Measurements from ENCODE around the gene TBXAS1.

TBXAS1 gene

DNA sequence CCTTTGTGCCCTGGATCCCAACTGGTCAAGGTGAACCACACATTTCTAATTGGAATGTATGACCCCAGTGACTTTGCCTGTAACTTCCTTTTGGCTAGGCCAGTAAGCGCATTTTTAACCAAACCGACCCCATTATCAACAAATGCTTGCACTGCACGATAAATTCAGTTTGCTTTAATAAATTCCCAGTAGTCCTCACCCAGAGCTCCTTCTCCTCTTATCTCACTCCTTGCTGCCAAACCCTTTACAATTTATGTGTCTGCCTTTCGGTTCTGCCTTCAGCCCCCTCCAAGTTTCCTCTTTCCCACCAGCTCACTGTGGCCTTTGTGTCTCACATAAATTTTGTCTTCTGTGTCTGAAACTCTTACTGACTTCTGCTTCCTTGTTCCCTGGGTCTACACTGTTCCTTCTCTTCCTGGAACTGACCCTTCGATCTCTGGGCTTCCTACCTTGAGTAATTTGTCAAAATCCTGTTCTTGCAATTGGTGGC is 59.0 kb downstream of the TBXAS1 start:
- H3K4me3 ChIP-seq (ENCODE audit: low read length), result no peak overlapping the region
- H3K36me3 ChIP-seq (ENCODE audit: control insufficient read depth, low read length), result no peaks in the 10 kb centered on the region
- no peak overlapping the region for H3K27ac ChIP-seq (ENCODE audit: low read depth, low read length)
- no peaks in the 10 kb centered on the region for H3F3A ChIP-seq (ENCODE audit: control insufficient read depth, insufficient read depth)
- no peaks in the 10 kb centered on the region for H3K9me2 ChIP-seq (replicated peaks; ENCODE audit: control insufficient read depth, low read length)
- H3K9me3 ChIP-seq (ENCODE audit: control insufficient read depth, insufficient read depth, low read length), result no peaks in the 10 kb centered on the region
- no peaks in the 10 kb centered on the region for H3K4me1 ChIP-seq (ENCODE audit: control insufficient read depth, low read length)
- H3K27me3 ChIP-seq (ENCODE audit: control insufficient read depth, low read length), result no peaks in the 10 kb centered on the region
- no peaks in the 10 kb centered on the region for H4K20me1 ChIP-seq (ENCODE audit: control insufficient read depth, insufficient read depth, low read depth, low read length)
- TF ChIP-seq, protein P1, sequence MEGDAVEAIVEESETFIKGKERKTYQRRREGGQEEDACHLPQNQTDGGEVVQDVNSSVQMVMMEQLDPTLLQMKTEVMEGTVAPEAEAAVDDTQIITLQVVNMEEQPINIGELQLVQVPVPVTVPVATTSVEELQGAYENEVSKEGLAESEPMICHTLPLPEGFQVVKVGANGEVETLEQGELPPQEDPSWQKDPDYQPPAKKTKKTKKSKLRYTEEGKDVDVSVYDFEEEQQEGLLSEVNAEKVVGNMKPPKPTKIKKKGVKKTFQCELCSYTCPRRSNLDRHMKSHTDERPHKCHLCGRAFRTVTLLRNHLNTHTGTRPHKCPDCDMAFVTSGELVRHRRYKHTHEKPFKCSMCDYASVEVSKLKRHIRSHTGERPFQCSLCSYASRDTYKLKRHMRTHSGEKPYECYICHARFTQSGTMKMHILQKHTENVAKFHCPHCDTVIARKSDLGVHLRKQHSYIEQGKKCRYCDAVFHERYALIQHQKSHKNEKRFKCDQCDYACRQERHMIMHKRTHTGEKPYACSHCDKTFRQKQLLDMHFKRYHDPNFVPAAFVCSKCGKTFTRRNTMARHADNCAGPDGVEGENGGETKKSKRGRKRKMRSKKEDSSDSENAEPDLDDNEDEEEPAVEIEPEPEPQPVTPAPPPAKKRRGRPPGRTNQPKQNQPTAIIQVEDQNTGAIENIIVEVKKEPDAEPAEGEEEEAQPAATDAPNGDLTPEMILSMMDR (IDR thresholded peaks at IDR 0.05; ENCODE audit: low read depth, low read length, poor library complexity, severe bottlenecking), result no peak
- no peak for TF ChIP-seq EZH2phosphoT487 (IDR thresholded peaks at IDR 0.05; ENCODE audit: borderline replicate concordance, low read length)
- H3K4me2 ChIP-seq (ENCODE audit: low read length), result no peak overlapping the region
- H3K79me2 ChIP-seq (ENCODE audit: control insufficient read depth, low read length), result no peaks in the 10 kb centered on the region

DNA sequence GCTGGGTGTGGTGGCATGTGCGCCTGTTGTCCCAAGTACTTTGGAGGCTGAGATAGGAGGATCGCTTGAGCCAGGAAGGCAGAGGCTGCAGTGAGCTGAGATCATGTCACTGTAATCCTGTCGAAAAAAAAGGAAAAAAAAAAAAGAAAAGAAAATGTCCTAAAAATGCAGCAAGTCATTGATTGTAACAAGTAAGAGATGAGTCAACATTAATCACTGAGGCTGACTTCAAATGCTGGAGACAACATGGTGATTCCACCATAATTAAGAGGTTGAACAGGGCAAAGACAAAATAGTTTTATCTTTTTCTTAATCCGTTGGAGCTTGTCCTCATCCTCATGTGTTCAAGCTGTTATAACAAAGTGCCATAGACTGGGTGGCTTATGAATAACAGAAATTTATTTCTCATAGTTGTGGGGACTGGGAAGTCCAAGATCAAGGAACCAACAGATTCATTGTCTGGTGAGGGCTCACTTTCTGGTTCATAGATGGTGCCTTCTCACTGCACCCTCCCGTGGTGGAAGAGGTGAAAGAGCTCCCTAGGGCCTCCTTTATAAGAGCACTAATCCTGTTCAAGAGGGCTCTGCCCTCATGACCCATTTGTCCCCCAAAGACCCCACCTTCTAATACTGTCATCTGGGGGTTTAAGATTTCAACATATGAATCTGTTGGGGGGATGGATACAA is 60.3 kb downstream of the TBXAS1 start:
- Histone ChIP-seq H3K4me3 (ENCODE audit: low read length) (no peak overlapping the region), H3K4me2 (ENCODE audit: low read length) (no peak overlapping the region), H3K36me3 (ENCODE audit: control insufficient read depth, low read length) (no peaks in the 10 kb centered on the region), H3K27ac (ENCODE audit: low read depth, low read length) (no peak overlapping the region), H3K27me3 (ENCODE audit: control insufficient read depth, low read length) (no peaks in the 10 kb centered on the region), H3F3A (ENCODE audit: control insufficient read depth, insufficient read depth) (no peaks in the 10 kb centered on the region), H3K9me2 (replicated peaks; ENCODE audit: control insufficient read depth, low read length) (no peaks in the 10 kb centered on the region), H3K79me2 (ENCODE audit: control insufficient read depth, low read length) (no peaks in the 10 kb centered on the region), H4K20me1 (ENCODE audit: control insufficient read depth, insufficient read depth, low read depth, low read length) (no peaks in the 10 kb centered on the region), H3K9me3 (ENCODE audit: control insufficient read depth, insufficient read depth, low read length) (no peaks in the 10 kb centered on the region), H3K4me1 (ENCODE audit: control insufficient read depth, low read length) (no peaks in the 10 kb centered on the region)
- no peak for TF ChIP-seq EZH2phosphoT487 (IDR thresholded peaks at IDR 0.05; ENCODE audit: borderline replicate concordance, low read length)
- TF ChIP-seq, protein P1 (IDR thresholded peaks at IDR 0.05; ENCODE audit: low read depth, low read length, poor library complexity, severe bottlenecking), result no peak

DNA sequence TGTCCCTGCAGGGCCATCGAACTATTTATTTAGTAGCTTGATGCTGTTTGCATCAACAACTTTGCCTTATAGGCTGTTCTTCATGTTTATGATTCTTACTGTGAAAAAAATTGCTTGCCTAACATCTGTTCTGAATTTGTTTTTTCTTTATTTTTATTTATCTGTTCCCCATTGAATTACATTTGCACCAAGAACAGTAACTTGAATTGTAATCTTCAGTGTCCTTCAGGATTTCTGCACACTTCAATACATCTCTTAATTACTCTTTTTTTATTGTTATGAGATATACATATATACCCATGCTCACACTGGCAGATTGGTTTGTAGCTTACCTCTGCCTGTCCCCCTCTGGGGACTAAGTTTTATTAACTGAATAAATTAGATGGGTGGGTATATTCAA is 64.4 kb downstream of the TBXAS1 start:
- peaks cover 10% of the 10 kb centered on the region for H3K27me3 ChIP-seq (ENCODE audit: control insufficient read depth, low read length)
- no peaks in the 10 kb centered on the region for H4K20me1 ChIP-seq (ENCODE audit: control insufficient read depth, insufficient read depth, low read depth, low read length)
- no peaks in the 10 kb centered on the region for H3K9me3 ChIP-seq (ENCODE audit: control insufficient read depth, insufficient read depth, low read length)
- H3K27ac ChIP-seq (ENCODE audit: low read depth, low read length), result no peak overlapping the region
- TF ChIP-seq EZH2phosphoT487 (IDR thresholded peaks at IDR 0.05; ENCODE audit: borderline replicate concordance, low read length), result no peak
- TF ChIP-seq, protein P1 (IDR thresholded peaks at IDR 0.05; ENCODE audit: low read depth, low read length, poor library complexity, severe bottlenecking), result no peak
- H3K36me3 ChIP-seq (ENCODE audit: control insufficient read depth, low read length), result no peaks in the 10 kb centered on the region
- no peaks in the 10 kb centered on the region for H3F3A ChIP-seq (ENCODE audit: control insufficient read depth, insufficient read depth)
- H3K9me2 ChIP-seq (replicated peaks; ENCODE audit: control insufficient read depth, low read length), result no peaks in the 10 kb centered on the region
- no peak overlapping the region for H3K4me3 ChIP-seq (ENCODE audit: low read length)
- no peaks in the 10 kb centered on the region for H3K79me2 ChIP-seq (ENCODE audit: control insufficient read depth, low read length)
- H3K4me1 ChIP-seq (ENCODE audit: control insufficient read depth, low read length), result no peaks in the 10 kb centered on the region
- no peak overlapping the region for H3K4me2 ChIP-seq (ENCODE audit: low read length)

Data from DOHH2 (cell line).